ENCODE measurements around the gene SHROOM1.

GRCh38 chr5:132859889-132860437, 29.5 kb upstream of the SHROOM1 start:
- TF ChIP-seq CTCF (conservative IDR thresholded peaks at IDR 0.05; ENCODE audit: low read length) (no peak), EZH2phosphoT487 (IDR thresholded peaks at IDR 0.05; ENCODE audit: borderline replicate concordance) (no peak)

All from Loucy (cell line).